Measurements from ENCODE around the gene SULF2.

SULF2 gene

GRCh38 chr20:47780720-47781389 lies 4.4 kb downstream of the SULF2 start:
- Histone ChIP-seq H2AFZ (ENCODE audit: low read length) (no peak overlapping the region), H3K4me2 (ENCODE audit: low read depth, low read length, poor library complexity, severe bottlenecking) (no peak overlapping the region), H3K9me3 (ENCODE audit: insufficient read depth, low read depth, low read length) (no peaks in the 10 kb centered on the region), H3K27me3 (ENCODE audit: insufficient read depth, low read length, poor library complexity, severe bottlenecking) (no peaks in the 10 kb centered on the region), H3K4me3 (ENCODE audit: low read length, poor library complexity, severe bottlenecking) (no peak overlapping the region), H3K9me2 (replicated peaks; ENCODE audit: low read depth, low read length) (no peaks in the 10 kb centered on the region), H3K4me1 (ENCODE audit: insufficient read depth, low read length, poor library complexity, severe bottlenecking) (no peaks in the 10 kb centered on the region), H4K20me1 (ENCODE audit: insufficient read depth, low read length, poor library complexity, severe bottlenecking) (no peaks in the 10 kb centered on the region), H3K36me3 (ENCODE audit: insufficient read depth, low read length) (no peaks in the 10 kb centered on the region), H3F3A (ENCODE audit: low read depth) (no peaks in the 10 kb centered on the region), H3K9ac (ENCODE audit: low read depth, low read length, poor library complexity, severe bottlenecking) (no peak overlapping the region), H3K79me2 (ENCODE audit: insufficient read depth, low read length) (no peaks in the 10 kb centered on the region)
- TF ChIP-seq CTCF (conservative IDR thresholded peaks at IDR 0.05; ENCODE audit: low read length) = no peak
- no peak for TF ChIP-seq EZH2phosphoT487 (IDR thresholded peaks at IDR 0.05; ENCODE audit: borderline replicate concordance)

- H3K4me1 ChIP-seq (ENCODE audit: insufficient read depth, low read length, poor library complexity, severe bottlenecking) = no peaks in the 10 kb centered on the region
- no peaks in the 10 kb centered on the region for H3F3A ChIP-seq (ENCODE audit: low read depth)
- H2AFZ ChIP-seq (ENCODE audit: low read length) = no peak overlapping the region
- H3K9me2 ChIP-seq (replicated peaks; ENCODE audit: low read depth, low read length) = no peaks in the 10 kb centered on the region
- H3K4me2 ChIP-seq (ENCODE audit: low read depth, low read length, poor library complexity, severe bottlenecking) = no peak overlapping the region
- no peaks in the 10 kb centered on the region for H3K36me3 ChIP-seq (ENCODE audit: insufficient read depth, low read length)
- no peaks in the 10 kb centered on the region for H3K79me2 ChIP-seq (ENCODE audit: insufficient read depth, low read length)
- no peaks in the 10 kb centered on the region for H3K27me3 ChIP-seq (ENCODE audit: insufficient read depth, low read length, poor library complexity, severe bottlenecking)
- H3K9ac ChIP-seq (ENCODE audit: low read depth, low read length, poor library complexity, severe bottlenecking) = no peak overlapping the region
- TF ChIP-seq CTCF (conservative IDR thresholded peaks at IDR 0.05; ENCODE audit: low read length) (no peak), EZH2phosphoT487 (IDR thresholded peaks at IDR 0.05; ENCODE audit: borderline replicate concordance) (no peak)
- no peaks in the 10 kb centered on the region for H4K20me1 ChIP-seq (ENCODE audit: insufficient read depth, low read length, poor library complexity, severe bottlenecking)
- H3K4me3 ChIP-seq (ENCODE audit: low read length, poor library complexity, severe bottlenecking) = no peak overlapping the region
- no peaks in the 10 kb centered on the region for H3K9me3 ChIP-seq (ENCODE audit: insufficient read depth, low read depth, low read length)
Measured at GRCh38 chr20:47778398-47779354, 6.6 kb downstream of the SULF2 start.

GRCh38 chr20:47777220-47777619 lies 8.1 kb downstream of the SULF2 start:
- Histone ChIP-seq H3K9me3 (ENCODE audit: insufficient read depth, low read depth, low read length) (no peaks in the 10 kb centered on the region), H3K36me3 (ENCODE audit: insufficient read depth, low read length) (no peaks in the 10 kb centered on the region), H2AFZ (ENCODE audit: low read length) (no peak overlapping the region), H3F3A (ENCODE audit: low read depth) (no peaks in the 10 kb centered on the region), H3K4me3 (ENCODE audit: low read length, poor library complexity, severe bottlenecking) (no peak overlapping the region), H3K9ac (ENCODE audit: low read depth, low read length, poor library complexity, severe bottlenecking) (no peak overlapping the region), H3K4me2 (ENCODE audit: low read depth, low read length, poor library complexity, severe bottlenecking) (no peak overlapping the region), H3K79me2 (ENCODE audit: insufficient read depth, low read length) (no peaks in the 10 kb centered on the region), H3K27me3 (ENCODE audit: insufficient read depth, low read length, poor library complexity, severe bottlenecking) (no peaks in the 10 kb centered on the region), H4K20me1 (ENCODE audit: insufficient read depth, low read length, poor library complexity, severe bottlenecking) (no peaks in the 10 kb centered on the region), H3K9me2 (replicated peaks; ENCODE audit: low read depth, low read length) (no peaks in the 10 kb centered on the region), H3K4me1 (ENCODE audit: insufficient read depth, low read length, poor library complexity, severe bottlenecking) (no peaks in the 10 kb centered on the region)
- no peak for TF ChIP-seq CTCF (conservative IDR thresholded peaks at IDR 0.05; ENCODE audit: low read length)
- no peak for TF ChIP-seq EZH2phosphoT487 (IDR thresholded peaks at IDR 0.05; ENCODE audit: borderline replicate concordance)
